MM.1S (cell line): ENCODE data around the gene UBE3B.

Experiments
- EZH2 ChIP-seq: fragments of 300-600 bp; sonication (generic); optimal IDR thresholded peaks from 2 replicates; pipeline ENCODE3; 2017; ENCODE audit warnings: low read depth, mild to moderate bottlenecking, antibody characterized with exemption, low read length, mixed read lengths
- EZH2phosphoT487 ChIP-seq: fragments of 300-600 bp; sonication (generic); IDR thresholded peaks from 2 replicates; pipeline ENCODE4 v1.6.1; 2018; ENCODE audit warnings: antibody characterized with exemption, low read length
- TF ChIP-seq, protein P1 (sequence below): fragments of 300-600 bp; sonication (generic); IDR thresholded peaks from 2 replicates; pipeline ENCODE4 v1.5.1; 2016; ENCODE audit warnings: antibody characterized with exemption, low read length, mixed read lengths

DNA sequence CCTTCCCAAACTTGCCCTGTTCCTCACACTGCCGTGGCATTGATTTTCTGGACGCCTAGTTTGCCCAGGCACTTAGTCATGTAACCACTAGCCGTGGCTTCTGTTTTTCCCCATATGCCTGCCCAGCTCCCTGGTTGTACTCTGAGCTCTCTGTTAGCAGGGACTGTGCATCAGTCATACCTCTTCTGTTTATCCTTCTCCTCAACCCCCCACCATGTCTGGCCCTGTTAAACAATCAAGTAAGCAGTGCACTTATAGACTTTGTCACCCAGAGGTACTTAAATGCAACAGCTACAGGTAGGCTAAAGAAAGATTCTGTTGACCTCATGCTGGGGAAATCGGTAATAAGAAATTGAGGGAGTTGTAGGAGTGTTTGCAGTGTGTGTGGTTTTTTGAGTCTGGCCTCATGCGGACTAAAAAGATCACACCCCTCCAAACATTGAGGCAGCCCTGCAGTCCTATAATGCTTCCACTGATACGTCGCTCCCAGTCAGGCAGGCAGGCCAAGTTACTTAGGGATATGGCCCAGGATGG is 17.0 kb downstream of the UBE3B start:
- TF ChIP-seq, protein P1, sequence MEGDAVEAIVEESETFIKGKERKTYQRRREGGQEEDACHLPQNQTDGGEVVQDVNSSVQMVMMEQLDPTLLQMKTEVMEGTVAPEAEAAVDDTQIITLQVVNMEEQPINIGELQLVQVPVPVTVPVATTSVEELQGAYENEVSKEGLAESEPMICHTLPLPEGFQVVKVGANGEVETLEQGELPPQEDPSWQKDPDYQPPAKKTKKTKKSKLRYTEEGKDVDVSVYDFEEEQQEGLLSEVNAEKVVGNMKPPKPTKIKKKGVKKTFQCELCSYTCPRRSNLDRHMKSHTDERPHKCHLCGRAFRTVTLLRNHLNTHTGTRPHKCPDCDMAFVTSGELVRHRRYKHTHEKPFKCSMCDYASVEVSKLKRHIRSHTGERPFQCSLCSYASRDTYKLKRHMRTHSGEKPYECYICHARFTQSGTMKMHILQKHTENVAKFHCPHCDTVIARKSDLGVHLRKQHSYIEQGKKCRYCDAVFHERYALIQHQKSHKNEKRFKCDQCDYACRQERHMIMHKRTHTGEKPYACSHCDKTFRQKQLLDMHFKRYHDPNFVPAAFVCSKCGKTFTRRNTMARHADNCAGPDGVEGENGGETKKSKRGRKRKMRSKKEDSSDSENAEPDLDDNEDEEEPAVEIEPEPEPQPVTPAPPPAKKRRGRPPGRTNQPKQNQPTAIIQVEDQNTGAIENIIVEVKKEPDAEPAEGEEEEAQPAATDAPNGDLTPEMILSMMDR: no peak
- no peak for TF ChIP-seq EZH2
- TF ChIP-seq EZH2phosphoT487: no peak
